SK-N-SH treated with all-trans-retinoic acid at 6 μM for 48 hours (cell line): Measurements from ENCODE around the gene L1TD1.

ENCODE experiments used
- ARNTL ChIP-seq: fragments of 450-650 bp; formaldehyde crosslinking; IDR thresholded peaks from 2 replicates; pipeline ENCODE4 v1.5.0; 2020; ENCODE audit warnings: low read depth, mild to moderate bottlenecking, moderate library complexity, borderline replicate concordance
- ESRRG ChIP-seq: fragments of 250-450 bp; sonication (Bioruptor Pico); IDR thresholded peaks from 2 replicates; pipeline ENCODE4 v1.6.1; 2021; ENCODE audit warnings: mild to moderate bottlenecking
- GLIS3 ChIP-seq: fragments of 250-450 bp; sonication (Bioruptor Pico); IDR thresholded peaks from 2 replicates; pipeline ENCODE4 v1.5.0; 2020; ENCODE audit warnings: mild to moderate bottlenecking, moderate library complexity
- ISL1 ChIP-seq: fragments of 250-450 bp; sonication (Bioruptor Pico); IDR thresholded peaks from 2 replicates; pipeline ENCODE4 v2.1.2; 2022; ENCODE audit warnings: mild to moderate bottlenecking, moderate library complexity
- PPARA ChIP-seq: fragments of 250-450 bp; sonication (Bioruptor Pico); IDR thresholded peaks from 2 replicates; pipeline ENCODE4 v1.5.0; 2020; ENCODE audit warnings: mild to moderate bottlenecking, borderline replicate concordance
- ZFP3 ChIP-seq: fragments of 250-450 bp; sonication (Bioruptor Pico); IDR thresholded peaks from 2 replicates; pipeline ENCODE4 v1.5.0; 2020; ENCODE audit warnings: mild to moderate bottlenecking, moderate library complexity
- ZNF70 ChIP-seq: fragments of 450-650 bp; formaldehyde crosslinking; IDR thresholded peaks from 2 replicates; pipeline ENCODE4 v1.5.0; 2020; ENCODE audit warnings: mild to moderate bottlenecking, moderate library complexity

GRCh38 chr1:62187548-62187947, 7.1 kb upstream of the L1TD1 start:
- TF ChIP-seq ZFP3 (CRISPR knock-in tag) (no peak), ISL1 (no peak), ZNF70 (CRISPR knock-in tag) (no peak), ESRRG (CRISPR knock-in tag) (no peak), GLIS3 (CRISPR knock-in tag) (no peak), ARNTL (no peak), PPARA (CRISPR knock-in tag) (no peak)
